ENCODE measurements around the gene PPFIBP2. TPM values are rescaled to one million over a fixed set of nuclear protein-coding genes. Genes with fewer than 3 reads are reported as not detected.

Gene PPFIBP2
- total RNA-seq, 1 experiment from 2014 or later, result 5.7 TPM

DNA sequence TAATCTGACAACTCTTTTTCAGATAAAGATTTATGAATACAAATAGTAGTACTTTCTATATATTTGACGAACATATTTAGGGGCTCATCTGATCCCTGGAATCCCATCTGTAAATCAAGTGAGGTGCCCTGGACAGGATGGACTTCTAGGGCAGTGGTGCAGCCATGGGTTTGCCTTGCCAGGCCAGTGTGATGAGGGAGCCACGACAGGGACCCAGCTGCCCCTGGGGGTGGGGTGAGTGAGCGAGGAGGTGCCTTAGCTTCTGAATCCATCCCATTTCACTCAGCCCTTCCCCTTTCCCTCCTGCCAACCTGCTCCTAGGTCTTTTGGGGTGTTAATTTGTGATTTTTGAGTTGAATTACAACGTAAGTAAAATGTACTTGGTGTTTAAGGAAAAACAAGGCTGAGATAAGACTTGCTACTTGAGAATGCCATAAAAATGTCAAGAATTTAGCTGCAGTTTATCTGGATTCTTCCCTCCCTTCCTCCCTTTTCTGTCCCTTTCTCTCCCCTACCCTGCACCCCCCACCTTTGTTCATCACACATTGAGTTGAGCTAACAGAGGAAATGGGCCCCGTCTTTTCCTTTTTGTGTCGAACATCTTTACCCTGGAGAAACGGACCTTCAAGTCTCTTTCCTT lies 60.8 kb downstream of the PPFIBP2 start:
- TF ChIP-seq FOSL1 (IDR thresholded peaks at IDR 0.05; ENCODE audit: low read depth) (no peak), POLR2AphosphoS5 (IDR thresholded peaks at IDR 0.05; ENCODE audit: low read depth, low read length) (no peak), SP1 (IDR thresholded peaks at IDR 0.05; ENCODE audit: low read depth) (no peak), POLR2A (IDR thresholded peaks at IDR 0.05; ENCODE audit: borderline replicate concordance, extremely low read depth, insufficient read depth, insufficient read length) (no peak), RAD21 (IDR thresholded peaks at IDR 0.05; ENCODE audit: low read depth) (no peak), SIN3A (IDR thresholded peaks at IDR 0.05; ENCODE audit: low read depth) (no peak), EZH2 (IDR thresholded peaks at IDR 0.05) (no peak), EGR1 (IDR thresholded peaks at IDR 0.05; ENCODE audit: low read depth) (no peak), JUND (IDR thresholded peaks at IDR 0.05) (no peak)
- TF ChIP-seq, protein P1, sequence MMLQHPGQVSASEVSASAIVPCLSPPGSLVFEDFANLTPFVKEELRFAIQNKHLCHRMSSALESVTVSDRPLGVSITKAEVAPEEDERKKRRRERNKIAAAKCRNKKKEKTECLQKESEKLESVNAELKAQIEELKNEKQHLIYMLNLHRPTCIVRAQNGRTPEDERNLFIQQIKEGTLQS (IDR thresholded peaks at IDR 0.05), result no peak
- CTCF ChIA-PET, result no interaction called here
- no peaks in the 10 kb centered on the region for H3K9me3 ChIP-seq (ENCODE audit: control insufficient read depth in 1 of 2, insufficient read depth in 1 of 2, low read depth in 1 of 2, low read length in 2 of 2)
- no peaks in the 10 kb centered on the region for H3K9me2 ChIP-seq (ENCODE audit: insufficient read depth)
- H3K4me1 ChIP-seq (ENCODE audit: control insufficient read depth in 1 of 2, insufficient read depth in 2 of 2, low read length in 2 of 2), result peaks cover 16 to 25% of the 10 kb centered on the region in 2 experiments
- no TSS peak for BruUV-seq (replicated peaks)
- no peak overlapping the region for H3K4me3 ChIP-seq (replicated peaks in 1 of 2; ENCODE audit: low read depth in 1 of 2, low read length in 2 of 2)
- ATAC-seq (no peak), DNase-seq (ENCODE audit: low read depth, low spot score) (no peak)
- POLR2A ChIA-PET, result no interaction called here
- no peak overlapping the region for H2AFZ ChIP-seq (ENCODE audit: low read depth, low read length, poor library complexity, severe bottlenecking)
- no peaks in the 10 kb centered on the region for H4K20me1 ChIP-seq (ENCODE audit: insufficient read depth)
- H3K27me3 ChIP-seq (ENCODE audit: insufficient read depth, low read length), result peaks cover 5% of the 10 kb centered on the region; the same call in 1 of the 2 replicates
- H3K4me2 ChIP-seq (ENCODE audit: low read length), result no peak overlapping the region
- intact Hi-C loops (cut with micrococcal nuclease), result no loop called here
- RAD21 ChIA-PET (ENCODE audit: low non-redundant PET in 1 of 2, low total read pairs in 2 of 2, uncharacterized antibody in 2 of 2, unreplicated experiment in 2 of 2), result interaction anchor here in 1 of 2 experiments (2.0 kb wide), 1 partner anchor 91 kb away, joined by 6 read pairs; no protein-coding TSS in a partner anchor
- no peak overlapping the region for H3K27ac ChIP-seq (ENCODE audit: low read depth, low read length)
- no peaks in the 10 kb centered on the region for H3K79me2 ChIP-seq (ENCODE audit: insufficient read depth, low read length)
- H3K36me3 ChIP-seq (ENCODE audit: control insufficient read depth in 1 of 2, insufficient read depth in 2 of 2, low read length in 2 of 2), result no peaks in the 10 kb centered on the region
- H3K9ac ChIP-seq (ENCODE audit: low read length), result no peak overlapping the region

Measured in HCT116 (cell line).